Vagina (tissue), 2 donors: Measurements from ENCODE around the gene CCDC7.
"Not testable (repeated sequence)": the region's sequence is repeated elsewhere in the genome, so short reads cannot be mapped to it uniquely, and the experiment has no call there.

Experiments used
- CTCF ChIP-seq, 3 experiments: fragments of 450-650 bp in 2 of 3; fragments of 200-600 bp in 1 of 3; sonication (generic) in 1 of 3; IDR thresholded peaks; one replicate each; pipeline ENCODE4 v1.5.1; 2017 to 2019; ENCODE audit warnings: antibody characterized with exemption in 3 of 3, mild to moderate bottlenecking in 2 of 3, moderate library complexity in 2 of 3
- POLR2A ChIP-seq, 2 donors: fragments of 450-650 bp; IDR thresholded peaks; one replicate each; pipeline ENCODE4 v1.6.1; 2017; ENCODE audit warnings: antibody characterized with exemption in 2 of 2, mild to moderate bottlenecking in 2 of 2, moderate library complexity in 2 of 2
- POLR2AphosphoS5 ChIP-seq, 2 donors: sonication (generic); formaldehyde crosslinking; IDR thresholded peaks; one replicate each; pipeline ENCODE4 v1.9.0; 2017; ENCODE audit warnings: antibody characterized with exemption in 2 of 2, mild to moderate bottlenecking in 2 of 2, low read depth in 1 of 2; ENCODE audit not compliant: insufficient read depth in 1 of 2

GRCh38 chr10:32895200-32895968, 449.4 kb downstream of the CCDC7 start:
- not testable (repeated sequence) for TF ChIP-seq POLR2A (IDR thresholded peaks at IDR 0.05); CTCF (IDR thresholded peaks at IDR 0.05); POLR2AphosphoS5 (IDR thresholded peaks at IDR 0.05; ENCODE audit: insufficient read depth in 1 of 2, low read depth in 1 of 2)
